OCI-LY3 (cell line): ENCODE data around the gene TARDBP.
"Not testable (repeated sequence)": the region's sequence is repeated elsewhere in the genome, so short reads cannot be mapped to it uniquely, and the experiment has no call there.

ENCODE experiments used
- H2AFZ ChIP-seq: fragments of 200-600, 300-600 bp; shearing (Covaris generic); 2 replicates; pipeline ENCODE4 v1.6.0; 2014; ENCODE audit warnings: antibody characterized with exemption, low read depth, low read length
- H3K27ac ChIP-seq: fragments of 200-600, 300-600 bp; sonication (generic); 2 replicates; pipeline ENCODE4 v1.5.1; 2014; ENCODE audit warnings: mild to moderate bottlenecking, low read length, moderate library complexity, mixed read lengths
- H3K27me3 ChIP-seq: fragments of 200-600, 300-600 bp; sonication (generic); 2 replicates; pipeline ENCODE4 v1.6.1; 2014; ENCODE audit warnings: low read depth, low read length, mixed read lengths
- H3K36me3 ChIP-seq: fragments of 200-600, 300-600 bp; sonication (generic); replicated peaks from 2 replicates; pipeline ENCODE3; 2014; ENCODE audit warnings: low read depth, low read length, mixed read lengths
- H3K4me1 ChIP-seq: fragments of 300-600, 200-600 bp; sonication (generic); 2 replicates; pipeline ENCODE4 v1.6.1; 2014; ENCODE audit warnings: low read length, mixed read lengths
- H3K4me2 ChIP-seq: fragments of 200-600, 300-600 bp; sonication (generic); 2 replicates; pipeline ENCODE4 v1.6.1; 2014; ENCODE audit warnings: low read length, mixed read lengths
- H3K4me3 ChIP-seq: fragments of 300-600, 200-600 bp; sonication (generic); 2 replicates; pipeline ENCODE4 v1.5.1; 2014; ENCODE audit warnings: antibody characterized with exemption, mild to moderate bottlenecking, low read length, moderate library complexity
- H3K79me2 ChIP-seq: fragments of 300-600, 200-600 bp; shearing (Covaris generic); 2 replicates; pipeline ENCODE4 v1.6.1; 2014; ENCODE audit warnings: mild to moderate bottlenecking, low read length, mixed read lengths
- H3K9ac ChIP-seq: fragments of 300-600, 200-600 bp; shearing (Covaris generic); 2 replicates; pipeline ENCODE4 v1.6.0; 2014; ENCODE audit warnings: mild to moderate bottlenecking, low read length, moderate library complexity
- H3K9me3 ChIP-seq: fragments of 200-600, 300-600 bp; shearing (Covaris generic); 2 replicates; pipeline ENCODE4 v1.6.1; 2014; ENCODE audit warnings: low read length, mixed read lengths; ENCODE audit not compliant: insufficient read depth
- H4K20me1 ChIP-seq: fragments of 200-600, 300-600 bp; sonication (generic); 2 replicates; pipeline ENCODE4 v1.6.1; 2016; ENCODE audit warnings: low read length, mixed read lengths; ENCODE audit not compliant: insufficient read depth
- CTCF ChIP-seq: fragments of 200-600, 300-600 bp; sonication (generic); IDR thresholded peaks from 2 replicates; pipeline ENCODE4 v1.5.1; 2014; ENCODE audit warnings: antibody characterized with exemption, low read length, low read depth
- EZH2phosphoT487 ChIP-seq: fragments of 200-600 bp; shearing (Covaris generic); IDR thresholded peaks from 2 replicates; pipeline ENCODE4 v1.6.1; 2018; ENCODE audit warnings: antibody characterized with exemption, mixed run types, low read depth

The TARDBP gene

DNA sequence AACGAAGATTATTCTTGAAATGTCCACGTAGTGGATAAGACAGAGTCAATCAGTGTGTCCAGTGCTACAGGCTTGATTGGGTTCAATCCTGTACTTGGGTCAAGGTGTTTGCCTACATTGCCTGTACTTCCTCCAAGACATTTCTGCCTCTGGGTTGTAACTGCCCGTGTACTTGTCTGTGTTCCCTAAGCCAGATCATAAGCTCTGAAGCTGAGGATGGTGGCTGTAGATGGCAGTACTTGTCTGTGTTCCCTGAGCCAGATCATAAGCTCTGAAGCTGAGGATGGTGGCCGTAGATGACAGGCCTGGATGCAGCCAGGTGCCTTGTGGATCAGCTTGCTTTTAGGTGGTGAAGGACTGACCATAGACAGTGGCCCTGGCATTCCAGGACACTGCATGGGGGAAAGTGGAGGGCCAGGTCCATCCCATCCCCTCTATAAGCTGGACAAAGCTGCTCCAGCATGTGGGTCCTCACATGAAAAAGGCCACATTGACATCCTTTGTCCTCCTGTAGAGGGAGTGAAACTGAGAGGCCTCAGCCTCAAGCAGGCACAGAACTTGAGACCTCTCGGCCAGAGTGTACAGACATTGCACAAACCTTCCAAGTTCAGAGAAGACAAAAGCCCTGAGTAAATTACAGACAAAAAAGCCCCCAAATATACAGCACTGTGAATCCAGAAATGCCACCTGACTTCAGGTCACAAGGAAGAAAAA, 49.4 kb downstream of the TARDBP start:
- H3K79me2 ChIP-seq, result peaks cover 31% of the 10 kb centered on the region
- H3K27ac ChIP-seq, result no peak overlapping the region
- peaks cover 4% of the 10 kb centered on the region; the same call in 1 of the 2 replicates for H3K4me1 ChIP-seq
- H3K36me3 ChIP-seq, result peaks cover 20% of the 10 kb centered on the region
- no peak overlapping the region for H3K4me3 ChIP-seq
- H3K27me3 ChIP-seq, result no peaks in the 10 kb centered on the region
- no peak overlapping the region for H3K9ac ChIP-seq
- H2AFZ ChIP-seq, result no peak overlapping the region
- TF ChIP-seq EZH2phosphoT487 (no peak), CTCF (no peak)
- H3K4me2 ChIP-seq, result no peak overlapping the region
- H4K20me1 ChIP-seq, result no peaks in the 10 kb centered on the region
- no peaks in the 10 kb centered on the region for H3K9me3 ChIP-seq

- Histone ChIP-seq H3K4me1 (peaks cover 4% of the 10 kb centered on the region; the same call in 1 of the 2 replicates), H3K36me3 (peaks cover 20% of the 10 kb centered on the region), H4K20me1 (no peaks in the 10 kb centered on the region), H3K79me2 (peaks cover 29% of the 10 kb centered on the region), H3K9ac (no peak overlapping the region), H3K27ac (no peak overlapping the region), H3K27me3 (no peaks in the 10 kb centered on the region), H3K4me2 (no peak overlapping the region), H2AFZ (no peak overlapping the region), H3K4me3 (no peak overlapping the region), H3K9me3 (no peaks in the 10 kb centered on the region)
- no peak for TF ChIP-seq EZH2phosphoT487
Observed at GRCh38 chr1:11062965-11063401, 50.5 kb downstream of the TARDBP start.

GRCh38 chr1:11063937-11064537, 51.6 kb downstream of the TARDBP start:
- not testable (repeated sequence) for H3K27ac ChIP-seq, H3K4me3 ChIP-seq, H3K4me1 ChIP-seq, H2AFZ ChIP-seq, H4K20me1 ChIP-seq, H3K4me2 ChIP-seq, H3K9ac ChIP-seq, H3K9me3 ChIP-seq, H3K27me3 ChIP-seq
- peaks cover 22% of the 10 kb centered on the region for H3K36me3 ChIP-seq
- H3K79me2 ChIP-seq, result peaks cover 18% of the 10 kb centered on the region

DNA sequence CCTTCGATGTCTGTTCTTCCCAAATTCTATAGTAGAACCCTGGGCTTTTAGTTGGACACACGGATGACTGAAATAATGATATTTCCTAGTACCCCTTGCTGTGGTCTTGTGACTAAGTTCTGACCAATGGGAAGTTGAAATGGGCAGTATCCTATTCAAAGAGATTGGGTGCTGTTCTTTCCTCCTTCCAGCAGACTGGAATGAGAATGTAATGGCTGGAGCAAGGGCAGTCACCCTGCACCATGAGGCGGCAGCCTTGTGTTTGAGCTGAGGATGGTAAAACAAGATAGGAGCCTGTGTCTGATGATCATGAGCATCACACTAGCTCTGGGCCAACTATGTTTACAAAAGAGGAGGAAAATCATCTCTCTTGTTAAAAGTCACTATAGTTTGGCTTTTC, 52.5 kb downstream of the TARDBP start:
- H2AFZ ChIP-seq, result no peak overlapping the region
- H3K9me3 ChIP-seq, result no peaks in the 10 kb centered on the region
- H3K27me3 ChIP-seq, result no peaks in the 10 kb centered on the region
- no peaks in the 10 kb centered on the region for H4K20me1 ChIP-seq
- TF ChIP-seq CTCF (no peak), EZH2phosphoT487 (no peak)
- H3K79me2 ChIP-seq, result peaks cover 11% of the 10 kb centered on the region
- H3K4me2 ChIP-seq, result no peak overlapping the region
- no peak overlapping the region for H3K27ac ChIP-seq
- H3K4me3 ChIP-seq, result no peak overlapping the region
- H3K4me1 ChIP-seq, result peaks cover 4% of the 10 kb centered on the region; the same call in 1 of the 2 replicates
- peaks cover 26% of the 10 kb centered on the region for H3K36me3 ChIP-seq
- no peak overlapping the region for H3K9ac ChIP-seq

- H3K4me3 ChIP-seq, result no peak overlapping the region
- H3K4me1 ChIP-seq, result peaks cover 3% of the 10 kb centered on the region; the same call in 1 of the 2 replicates
- H3K9me3 ChIP-seq, result no peaks in the 10 kb centered on the region
- H3K36me3 ChIP-seq, result peaks cover 32% of the 10 kb centered on the region
- H4K20me1 ChIP-seq, result peaks cover 4% of the 10 kb centered on the region; the same call in 1 of the 2 replicates
- TF ChIP-seq CTCF, result no peak
- no peak for TF ChIP-seq EZH2phosphoT487
- H3K79me2 ChIP-seq, result peaks cover 4% of the 10 kb centered on the region
- no peak overlapping the region for H3K4me2 ChIP-seq
- H3K27ac ChIP-seq, result no peak overlapping the region
- H2AFZ ChIP-seq, result no peak overlapping the region
- no peak overlapping the region for H3K9ac ChIP-seq
- H3K27me3 ChIP-seq, result no peaks in the 10 kb centered on the region
Observed at GRCh38 chr1:11065796-11066195, 53.3 kb downstream of the TARDBP start.
